GM12892 (cell line): ENCODE results near the gene KCTD2.

ENCODE experiments used
- POLR2A ChIP-seq: IDR thresholded peaks from 2 replicates; pipeline ENCODE4 v1.6.1; 2011; ENCODE audit warnings: low read depth, low read length, control low read depth
- POLR2AphosphoS5 ChIP-seq: IDR thresholded peaks from 2 replicates; pipeline ENCODE4 v1.6.1; 2011; ENCODE audit warnings: low read depth, low read length, control low read depth
- TAF1 ChIP-seq: IDR thresholded peaks from 2 replicates; pipeline ENCODE4 v1.6.1; 2011; ENCODE audit warnings: low read depth, mild to moderate bottlenecking, control low read depth, low read length, borderline replicate concordance

GRCh38 chr17:75109407-75110233, 62.6 kb downstream of the KCTD2 start, which contains the start of gene ARMC7:
- TF ChIP-seq POLR2A (peak; percentile 87), POLR2AphosphoS5 (peak; percentile 70), TAF1 (no peak)
